Cardiac fibroblast (primary cell): ENCODE data around the gene KLF7.
A peak's percentile ranks its signal among the peaks of the same experiment; 100 is the strongest.

Experiments
- DNase-seq, 2 donors: peaks; one replicate each; pipeline versions ENCODE4 v3.0.0 to v3.0.0-alpha.2; 2010; ENCODE audit warnings: low read depth in 2 of 2
- H3K4me3 ChIP-seq, 2 donors: replicated peaks in 1 of 2; 1 replicate in 1 of 2; 2 replicates in 1 of 2; pipeline ENCODE4 v1.5.1; 2011; ENCODE audit warnings: low read depth in 2 of 2, low read length in 2 of 2, mild to moderate bottlenecking in 2 of 2, moderate library complexity in 1 of 2
- TF ChIP-seq, protein P1 (sequence below): IDR thresholded peaks from one replicate; pipeline ENCODE4 v1.5.1; 2011; ENCODE audit warnings: low read depth, mild to moderate bottlenecking, low read length, inconsistent platforms

Gene KLF7

DNA sequence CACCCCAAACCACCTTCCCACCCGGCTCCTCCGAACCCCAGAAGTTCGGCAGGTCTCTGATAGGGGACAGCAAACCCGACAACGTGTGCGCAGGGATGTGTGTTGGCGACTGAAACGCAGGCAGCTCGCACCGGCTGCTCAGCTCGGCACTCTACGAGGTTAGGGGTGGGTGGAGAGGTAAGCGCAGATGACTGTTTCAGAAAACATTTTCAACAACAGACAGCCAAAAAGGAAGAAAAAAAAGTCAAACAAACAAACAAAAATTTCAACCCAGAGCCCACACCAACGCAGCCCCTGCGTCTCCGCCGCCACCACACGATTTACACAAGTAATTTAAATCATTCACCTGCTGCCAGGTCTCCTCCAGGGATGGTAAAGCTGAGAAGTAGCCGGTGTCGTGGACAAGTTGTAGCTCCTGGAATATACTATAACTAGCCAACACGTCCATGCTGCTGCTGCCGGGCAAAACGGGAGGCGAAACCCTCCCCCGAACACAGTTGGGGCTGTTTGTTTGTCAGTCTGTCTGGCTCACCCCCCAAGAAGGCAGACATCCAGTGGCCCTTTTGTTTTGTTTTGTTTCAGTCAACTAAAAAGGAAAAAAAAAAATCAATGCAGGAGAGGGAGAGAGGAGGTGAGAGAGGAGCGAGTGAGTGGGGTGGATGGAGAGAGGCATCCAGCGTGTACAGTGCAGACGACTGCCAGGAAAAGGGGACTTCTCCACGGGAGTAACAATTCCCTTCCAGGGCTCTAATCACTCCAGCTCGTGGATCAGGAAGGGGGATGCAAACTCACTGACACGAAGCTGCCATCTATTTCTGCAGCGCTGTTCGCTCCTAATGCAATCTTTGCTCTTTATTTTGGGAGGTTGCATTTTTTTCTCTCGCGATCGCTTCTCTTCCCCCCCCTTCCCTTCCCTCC, at the start of gene KLF7:
KLF7 (minus strand) TSS at position 828 of the 918 bp plus-strand sequence; CDS start at position 448, 380 bp downstream.
- peak; percentile 45 to 60 for DNase-seq
- TF ChIP-seq, protein P1, sequence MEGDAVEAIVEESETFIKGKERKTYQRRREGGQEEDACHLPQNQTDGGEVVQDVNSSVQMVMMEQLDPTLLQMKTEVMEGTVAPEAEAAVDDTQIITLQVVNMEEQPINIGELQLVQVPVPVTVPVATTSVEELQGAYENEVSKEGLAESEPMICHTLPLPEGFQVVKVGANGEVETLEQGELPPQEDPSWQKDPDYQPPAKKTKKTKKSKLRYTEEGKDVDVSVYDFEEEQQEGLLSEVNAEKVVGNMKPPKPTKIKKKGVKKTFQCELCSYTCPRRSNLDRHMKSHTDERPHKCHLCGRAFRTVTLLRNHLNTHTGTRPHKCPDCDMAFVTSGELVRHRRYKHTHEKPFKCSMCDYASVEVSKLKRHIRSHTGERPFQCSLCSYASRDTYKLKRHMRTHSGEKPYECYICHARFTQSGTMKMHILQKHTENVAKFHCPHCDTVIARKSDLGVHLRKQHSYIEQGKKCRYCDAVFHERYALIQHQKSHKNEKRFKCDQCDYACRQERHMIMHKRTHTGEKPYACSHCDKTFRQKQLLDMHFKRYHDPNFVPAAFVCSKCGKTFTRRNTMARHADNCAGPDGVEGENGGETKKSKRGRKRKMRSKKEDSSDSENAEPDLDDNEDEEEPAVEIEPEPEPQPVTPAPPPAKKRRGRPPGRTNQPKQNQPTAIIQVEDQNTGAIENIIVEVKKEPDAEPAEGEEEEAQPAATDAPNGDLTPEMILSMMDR, result no peak
- peak within 1 kb of the TSS; percentile 83 to 96 for H3K4me3 ChIP-seq

DNA sequence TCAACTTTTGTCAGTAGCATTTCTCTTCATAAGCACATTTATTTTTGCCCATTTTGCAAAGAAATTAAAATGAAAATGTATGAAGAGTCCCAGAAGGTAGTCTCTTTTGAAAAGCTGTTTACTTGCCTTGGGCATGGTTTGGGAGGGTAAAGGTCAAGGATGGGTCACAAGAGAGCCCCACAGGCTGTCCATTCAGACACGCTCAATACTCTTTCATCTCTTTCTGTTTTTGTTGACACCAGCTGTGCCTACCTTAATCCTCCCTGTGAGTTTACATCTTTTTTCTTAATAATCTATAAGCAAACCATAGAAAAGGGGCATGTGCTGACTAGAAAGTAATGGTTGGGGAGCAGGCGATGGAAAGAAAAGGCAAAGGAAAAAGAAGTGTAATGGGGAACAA, 49.6 kb upstream of the KLF7 start:
- TF ChIP-seq, protein P1, result no peak
- H3K4me3 ChIP-seq, result no peak overlapping the region
- DNase-seq, result no peak

DNA sequence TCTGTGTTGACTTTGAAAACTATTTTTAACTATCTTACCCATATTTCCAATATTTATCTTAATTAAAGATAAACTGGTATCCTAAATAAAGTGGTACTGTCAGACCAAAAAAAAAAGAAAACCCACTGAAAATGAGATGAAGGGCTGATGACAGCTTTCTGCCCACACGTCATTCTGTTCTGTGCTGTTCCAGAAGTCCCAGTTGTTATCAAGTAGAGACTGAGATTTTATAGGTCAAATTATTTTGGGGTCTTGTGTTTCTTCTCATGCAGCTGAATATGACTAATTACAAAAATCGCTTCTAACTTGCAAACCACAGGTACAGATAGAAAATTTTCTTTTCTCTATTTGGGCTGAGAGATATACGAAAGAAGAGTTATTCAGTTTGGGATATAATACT, 48.7 kb upstream of the KLF7 start:
- no peak overlapping the region for H3K4me3 ChIP-seq
- TF ChIP-seq, protein P1, result no peak
- DNase-seq, result no peak

DNA sequence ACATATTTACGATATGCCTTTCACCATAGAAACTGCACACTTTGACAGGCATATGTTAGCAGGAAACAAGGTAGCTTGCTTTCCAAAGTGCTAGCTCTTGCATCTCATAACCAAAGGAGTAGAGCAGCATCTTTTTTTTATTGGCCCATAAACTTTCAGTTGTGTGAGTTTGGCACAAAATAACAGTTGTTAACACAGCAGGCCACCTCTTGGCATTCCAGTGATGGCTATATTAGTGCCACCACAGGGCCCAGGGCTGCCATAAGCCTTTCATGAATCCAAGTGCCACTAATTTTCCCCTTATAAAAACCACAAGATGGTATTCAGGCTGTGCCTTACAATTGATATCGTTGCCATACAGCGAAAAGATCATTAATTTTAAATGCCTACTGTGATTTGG, 40.3 kb upstream of the KLF7 start:
- DNase-seq, result no peak
- H3K4me3 ChIP-seq, result no peak overlapping the region
- TF ChIP-seq, protein P1, result no peak

DNA sequence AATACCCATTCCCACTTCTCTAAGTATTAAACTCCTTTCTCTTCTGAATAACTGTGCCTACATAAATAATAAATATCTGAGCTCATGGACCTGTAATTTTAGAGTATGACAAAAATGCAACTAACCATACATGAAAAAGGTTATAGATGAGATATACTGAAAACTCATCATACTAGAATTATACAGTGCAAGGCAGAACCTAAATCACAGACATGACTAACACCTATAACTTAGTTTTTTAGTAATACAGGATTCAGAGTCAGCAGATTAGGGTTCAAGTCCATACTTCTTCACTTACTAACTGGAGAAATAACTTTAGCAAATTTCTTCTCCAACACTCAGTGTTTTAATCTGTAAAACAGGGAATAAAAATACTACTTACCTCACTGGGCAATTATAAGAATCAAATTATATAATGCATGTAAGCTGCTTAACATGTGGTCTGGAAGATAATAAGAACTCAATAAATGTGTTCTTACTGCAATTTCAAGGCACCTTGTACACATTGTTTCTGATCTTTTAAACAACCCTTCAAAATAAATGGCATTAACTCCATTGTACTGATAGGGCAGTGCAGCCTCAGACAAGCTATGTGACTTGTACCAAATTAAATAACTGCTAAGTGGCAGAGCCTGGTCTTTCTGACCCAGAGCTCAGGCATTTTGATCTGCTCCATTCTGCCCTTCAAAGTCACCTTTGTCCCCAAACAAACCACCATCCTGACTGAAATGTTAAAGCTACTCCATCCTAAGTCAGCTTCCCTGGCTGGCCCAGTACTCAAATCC, 39.6 kb upstream of the KLF7 start:
- no peak for DNase-seq
- TF ChIP-seq, protein P1, result no peak
- H3K4me3 ChIP-seq, result no peak overlapping the region

DNA sequence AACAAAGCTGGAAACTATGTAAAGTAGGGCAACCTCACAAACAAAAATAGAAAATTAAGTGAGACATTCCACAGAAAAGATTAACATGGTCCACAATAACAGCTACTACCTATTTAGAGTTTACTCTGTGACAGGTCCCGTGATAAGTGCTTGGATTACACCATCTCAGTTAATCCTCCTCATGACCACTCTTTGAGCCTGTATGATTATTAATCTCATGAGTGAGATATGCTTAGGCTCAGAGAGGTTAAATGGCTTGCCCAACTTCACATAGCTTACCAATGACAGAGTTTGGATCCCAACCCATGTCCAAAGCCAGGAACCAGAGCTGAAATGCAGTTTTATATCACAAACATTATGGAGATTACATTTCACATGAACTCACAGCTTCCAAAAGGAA, 37.3 kb upstream of the KLF7 start:
- no peak for DNase-seq
- no peak overlapping the region for H3K4me3 ChIP-seq
- TF ChIP-seq, protein P1, result no peak
